Breast epithelium (tissue), 4 donors: ENCODE results near the gene ATG9B. TPM values are rescaled to one million over a fixed set of nuclear protein-coding genes. Genes with fewer than 3 reads are reported as not detected.

Experiments
- DNase-seq, 2 donors: peaks; one replicate each; pipeline ENCODE4 v3.0.0-alpha.2; 2019; ENCODE audit warnings: low spot score in 2 of 2
- H3K27ac ChIP-seq, 2 donors: fragments of 200-600 bp; sonication (generic) in 1 of 2; one replicate each; pipeline ENCODE4 v1.5.1; 2016 to 2019; ENCODE audit warnings: mild to moderate bottlenecking in 1 of 2
- H3K27me3 ChIP-seq, 2 donors: fragments of 200-600 bp; sonication (generic) in 1 of 2; one replicate each; pipeline versions ENCODE4 v1.5.1 to v1.6.0; 2017 to 2019; ENCODE audit warnings: control low read depth in 1 of 2, mild to moderate bottlenecking in 1 of 2
- H3K36me3 ChIP-seq: fragments of 200-600 bp; one replicate; pipeline ENCODE4 v1.5.1; 2019
- H3K4me1 ChIP-seq, 2 donors: fragments of 200-600 bp; sonication (generic); one replicate each; pipeline ENCODE4 v1.5.1; 2016 to 2019; ENCODE audit warnings: control low read depth in 1 of 2
- H3K4me3 ChIP-seq, 3 donors: fragments of 200-600 bp; sonication (generic); 1 replicate in 2 of 3; 2 replicates in 1 of 3; pipeline ENCODE4 v1.5.1; 2016 to 2019; ENCODE audit warnings: mild to moderate bottlenecking in 3 of 3, moderate library complexity in 2 of 3
- H3K9me3 ChIP-seq, 2 donors: fragments of 200-600 bp; sonication (generic) in 1 of 2; one replicate each; pipeline ENCODE4 v1.5.1; 2016 to 2019; ENCODE audit warnings: control low read depth in 1 of 2
- CTCF ChIP-seq, 3 donors: fragments of 450-650 bp; IDR thresholded peaks; one replicate each; pipeline ENCODE4 v1.5.1; 2016 to 2017; ENCODE audit warnings: antibody characterized with exemption in 3 of 3, mild to moderate bottlenecking in 3 of 3, moderate library complexity in 3 of 3
- POLR2A ChIP-seq: fragments of 450-650 bp; IDR thresholded peaks from one replicate; pipeline ENCODE4 v1.6.1; 2016; ENCODE audit warnings: antibody characterized with exemption, mild to moderate bottlenecking, moderate library complexity
- POLR2AphosphoS5 ChIP-seq, 3 donors: sonication (generic); formaldehyde crosslinking; IDR thresholded peaks; one replicate each; pipeline ENCODE4 v1.6.1; 2017; ENCODE audit warnings: antibody characterized with exemption in 3 of 3
- intact Hi-C: fragments of 100-400 bp; cut with DNase I; formaldehyde crosslinking; loops from one replicate; pipeline ENCODE4 v1.15.1; 2023; ENCODE audit warnings: low total_unique reads
- total RNA-seq, 3 donors: library from RNA; depleted of rRNA; stranded (reverse); fragments of >200 nt; gene quantifications; one replicate each; pipeline ENCODE4 v1.1.0, GENCODE V29; 2016

ATG9B gene
- total RNA-seq, 3 donors from 2014 or later, result 0.44 to 2.0 TPM; not detected in 1

GRCh38 chr7:150972023-150972468, 52.2 kb downstream of the ATG9B start:
- no peak for DNase-seq
- no peak overlapping the region for H3K4me3 ChIP-seq
- intact Hi-C loops, result no loop called here
- peaks cover 10 to 21% of the 10 kb centered on the region in 2 donors for H3K27me3 ChIP-seq
- TF ChIP-seq POLR2A (no peak), POLR2AphosphoS5 (IDR thresholded peaks at IDR 0.05) (no peak), CTCF (IDR thresholded peaks at IDR 0.05) (no peak)
- peaks cover 1 to 9% of the 10 kb centered on the region in 2 donors for H3K4me1 ChIP-seq
- no peaks in the 10 kb centered on the region for H3K9me3 ChIP-seq
- H3K36me3 ChIP-seq, result no peaks in the 10 kb centered on the region
- no peak overlapping the region for H3K27ac ChIP-seq

DNA sequence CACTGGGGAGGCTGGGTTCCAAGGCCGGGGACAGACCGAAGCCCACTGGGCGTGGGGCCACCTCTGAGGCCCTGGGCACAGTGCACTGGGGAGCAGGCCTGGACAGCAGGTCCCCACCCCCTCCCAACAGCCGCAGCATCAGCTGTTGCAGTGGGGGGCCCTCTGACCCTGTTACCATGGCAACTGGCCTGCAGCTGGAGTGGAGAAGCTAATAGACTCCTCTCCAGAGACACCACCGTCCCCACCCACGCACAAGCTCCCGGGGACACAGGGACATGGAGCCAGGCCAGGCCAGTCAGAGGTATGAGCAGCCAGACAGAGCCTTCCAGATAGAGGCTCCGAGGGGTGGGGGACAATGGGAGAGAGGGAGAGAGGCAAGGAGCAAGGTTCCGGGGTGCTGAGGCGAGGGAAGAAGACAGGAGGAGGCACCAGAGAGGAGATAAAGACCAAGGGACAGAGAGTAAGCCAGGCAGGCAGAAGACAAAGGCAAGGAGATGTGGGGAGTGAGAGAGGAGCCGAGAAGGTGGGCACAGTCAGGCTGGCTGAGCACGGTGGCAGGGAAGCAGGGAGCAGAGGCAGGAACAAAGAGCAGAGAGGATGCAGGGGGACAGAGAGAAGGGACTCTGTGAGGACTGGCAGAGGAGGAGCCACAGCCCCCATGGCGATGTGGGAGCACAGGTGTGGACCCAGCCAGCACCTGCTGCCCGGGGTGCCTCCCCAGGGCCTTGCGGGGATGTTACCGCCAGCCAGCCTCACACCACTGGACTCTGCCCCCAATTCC, 52.9 kb downstream of the ATG9B start:
- H3K27ac ChIP-seq, result no peak overlapping the region
- no peak overlapping the region for H3K4me3 ChIP-seq
- TF ChIP-seq CTCF (IDR thresholded peaks at IDR 0.05) (no peak), POLR2A (no peak), POLR2AphosphoS5 (IDR thresholded peaks at IDR 0.05) (no peak)
- intact Hi-C loops, result no loop called here
- H3K27me3 ChIP-seq, result peaks cover 8 to 14% of the 10 kb centered on the region in 2 donors
- H3K36me3 ChIP-seq, result no peaks in the 10 kb centered on the region
- no peak for DNase-seq
- H3K4me1 ChIP-seq, result peaks cover 0 to 9% of the 10 kb centered on the region in 2 donors
- no peaks in the 10 kb centered on the region for H3K9me3 ChIP-seq

DNA sequence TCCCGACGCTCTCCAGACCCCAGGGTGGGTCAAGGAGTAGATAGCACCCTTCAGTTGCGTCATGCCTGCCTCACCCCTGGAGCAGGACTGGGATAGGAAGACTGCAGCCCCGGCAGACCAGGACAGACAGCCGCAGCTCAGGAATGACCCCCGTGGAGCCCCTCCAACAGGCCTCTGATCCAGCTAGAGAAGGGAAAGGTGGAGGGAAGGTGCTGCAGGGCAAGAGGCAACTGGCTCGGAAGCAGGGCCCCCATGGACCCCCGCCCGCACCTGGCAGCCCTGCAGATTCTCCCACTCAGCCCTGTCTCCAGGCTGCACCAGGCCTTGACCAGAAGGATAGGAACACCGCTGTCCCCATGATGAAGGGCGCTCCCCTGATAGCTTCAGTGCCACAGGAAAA, 53.9 kb downstream of the ATG9B start:
- no peak overlapping the region for H3K27ac ChIP-seq
- peaks cover 0 to 8% of the 10 kb centered on the region in 2 donors for H3K4me1 ChIP-seq
- H3K36me3 ChIP-seq, result no peaks in the 10 kb centered on the region
- no peak for TF ChIP-seq POLR2A
- no peak for TF ChIP-seq CTCF (IDR thresholded peaks at IDR 0.05)
- no peak for TF ChIP-seq POLR2AphosphoS5 (IDR thresholded peaks at IDR 0.05)
- H3K27me3 ChIP-seq, result peaks cover 5 to 12% of the 10 kb centered on the region in 2 donors
- H3K4me3 ChIP-seq, result no peak overlapping the region
- no peak for DNase-seq
- H3K9me3 ChIP-seq, result no peaks in the 10 kb centered on the region
- intact Hi-C loops, result no loop called here

GRCh38 chr7:150969475-150969874, 54.8 kb downstream of the ATG9B start:
- TF ChIP-seq POLR2A (no peak), CTCF (IDR thresholded peaks at IDR 0.05) (no peak), POLR2AphosphoS5 (IDR thresholded peaks at IDR 0.05) (no peak)
- DNase-seq, result no peak
- H3K4me1 ChIP-seq, result no peaks in the 10 kb centered on the region
- H3K9me3 ChIP-seq, result no peaks in the 10 kb centered on the region
- no peaks in the 10 kb centered on the region for H3K36me3 ChIP-seq
- H3K27me3 ChIP-seq, result peaks cover 2 to 17% of the 10 kb centered on the region in 2 donors
- H3K4me3 ChIP-seq, result no peak overlapping the region
- H3K27ac ChIP-seq, result no peak overlapping the region
- intact Hi-C loops, result loop anchor here (10.0 kb wide), 1 partner anchor 75 kb away; no protein-coding TSS in a partner anchor

DNA sequence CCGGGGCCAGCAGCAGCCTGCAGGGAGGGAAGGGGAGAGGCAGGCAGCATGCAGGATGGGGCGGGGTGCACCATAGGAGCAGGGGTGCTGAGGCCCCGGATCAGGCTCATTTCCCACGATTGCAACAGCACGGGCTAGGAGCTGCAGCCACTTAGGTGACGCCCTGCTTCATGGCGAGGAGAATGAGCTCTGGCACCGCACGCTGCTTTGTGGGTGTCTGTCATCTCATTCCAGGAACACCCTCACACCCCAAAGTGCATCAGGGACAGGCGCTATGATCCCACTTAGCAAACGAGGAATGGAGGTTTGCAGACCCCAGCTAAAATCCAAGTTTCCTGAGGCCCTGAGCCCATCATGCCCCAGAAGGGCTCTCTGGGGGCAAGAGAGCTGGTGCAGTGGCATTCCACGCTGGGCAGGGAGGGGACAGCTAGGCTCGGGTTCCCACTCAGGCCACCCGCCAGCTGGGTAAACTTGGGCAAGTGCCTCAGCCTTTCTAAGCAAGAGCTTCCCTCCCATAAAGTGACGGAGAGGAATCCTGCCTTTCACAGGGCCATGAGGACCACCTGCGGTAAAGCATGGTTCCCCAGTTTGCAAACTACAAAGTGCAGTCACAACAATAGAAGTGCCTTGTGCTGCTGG, 55.4 kb downstream of the ATG9B start:
- intact Hi-C loops, result loop anchor here (10.0 kb wide), 1 partner anchor 74 kb away; no protein-coding TSS in a partner anchor

More for the DNA sequence above, 55.4 kb downstream of the ATG9B start:
- H3K36me3 ChIP-seq, result no peaks in the 10 kb centered on the region
- no peak overlapping the region for H3K4me3 ChIP-seq
- H3K27me3 ChIP-seq, result peaks cover 0 to 18% of the 10 kb centered on the region in 2 donors
- no peak overlapping the region for H3K27ac ChIP-seq
- TF ChIP-seq POLR2AphosphoS5 (IDR thresholded peaks at IDR 0.05), result no peak
- TF ChIP-seq CTCF (IDR thresholded peaks at IDR 0.05), result no peak
- TF ChIP-seq POLR2A, result no peak
- H3K9me3 ChIP-seq, result no peaks in the 10 kb centered on the region
- DNase-seq, result no peak
- no peaks in the 10 kb centered on the region for H3K4me1 ChIP-seq
